NCI-H1417 treated with DMSO at 0.1 percent for 48 hours (cell line): ENCODE measurements around the gene ARHGAP15.

Experiments
- DNase-seq: peaks from one replicate; lab custom pipeline; 2025; lab: John Stamatoyannopoulos, UW

Gene ARHGAP15

GRCh38 chr2:143226714-143227541 lies 97.7 kb downstream of the ARHGAP15 start:
- DNase-seq, result no peak

- DNase-seq, result no peak
These were observed 100.2 kb downstream of the ARHGAP15 start for GRCh38 chr2:143229411-143229810.

GRCh38 chr2:143229952-143230351 lies 100.7 kb downstream of the ARHGAP15 start:
- no peak for DNase-seq

GRCh38 chr2:143230506-143231253 lies 101.5 kb downstream of the ARHGAP15 start:
- no peak for DNase-seq

- no peak for DNase-seq
These were observed 102.0 kb downstream of the ARHGAP15 start for GRCh38 chr2:143231254-143231645.

GRCh38 chr2:143237146-143237777 lies 108.0 kb downstream of the ARHGAP15 start:
- DNase-seq, result no peak

- DNase-seq, result no peak
These were observed 112.3 kb downstream of the ARHGAP15 start for GRCh38 chr2:143241403-143242088.

- DNase-seq, result no peak
These were observed 117.0 kb downstream of the ARHGAP15 start for GRCh38 chr2:143246246-143246645.

- DNase-seq, result no peak
These were observed 117.9 kb downstream of the ARHGAP15 start for GRCh38 chr2:143246815-143247744.

GRCh38 chr2:143248631-143249030 lies 119.4 kb downstream of the ARHGAP15 start:
- peak; percentile 75 for DNase-seq

GRCh38 chr2:143251681-143252080 lies 122.5 kb downstream of the ARHGAP15 start:
- no peak for DNase-seq

- no peak for DNase-seq
These were observed 123.1 kb downstream of the ARHGAP15 start for GRCh38 chr2:143252138-143252907.

GRCh38 chr2:143254110-143254509 lies 124.9 kb downstream of the ARHGAP15 start:
- DNase-seq, result no peak

- DNase-seq, result no peak
These were observed 125.9 kb downstream of the ARHGAP15 start for GRCh38 chr2:143255086-143255485.

- DNase-seq, result no peak
These were observed 126.7 kb downstream of the ARHGAP15 start for GRCh38 chr2:143255899-143256298.

- DNase-seq, result no peak
These were observed 129.1 kb downstream of the ARHGAP15 start for GRCh38 chr2:143258126-143258892.

GRCh38 chr2:143259368-143259958 lies 130.2 kb downstream of the ARHGAP15 start:
- no peak for DNase-seq

- DNase-seq, result no peak
These were observed 132.8 kb downstream of the ARHGAP15 start for GRCh38 chr2:143261986-143262385.

GRCh38 chr2:143262389-143262788 lies 133.2 kb downstream of the ARHGAP15 start:
- no peak for DNase-seq
